ENCODE measurements around the gene KRT8.
"Not testable (repeated sequence)": the region's sequence is repeated elsewhere in the genome, so short reads cannot be mapped to it uniquely, and the experiment has no call there.

Gene KRT8

DNA sequence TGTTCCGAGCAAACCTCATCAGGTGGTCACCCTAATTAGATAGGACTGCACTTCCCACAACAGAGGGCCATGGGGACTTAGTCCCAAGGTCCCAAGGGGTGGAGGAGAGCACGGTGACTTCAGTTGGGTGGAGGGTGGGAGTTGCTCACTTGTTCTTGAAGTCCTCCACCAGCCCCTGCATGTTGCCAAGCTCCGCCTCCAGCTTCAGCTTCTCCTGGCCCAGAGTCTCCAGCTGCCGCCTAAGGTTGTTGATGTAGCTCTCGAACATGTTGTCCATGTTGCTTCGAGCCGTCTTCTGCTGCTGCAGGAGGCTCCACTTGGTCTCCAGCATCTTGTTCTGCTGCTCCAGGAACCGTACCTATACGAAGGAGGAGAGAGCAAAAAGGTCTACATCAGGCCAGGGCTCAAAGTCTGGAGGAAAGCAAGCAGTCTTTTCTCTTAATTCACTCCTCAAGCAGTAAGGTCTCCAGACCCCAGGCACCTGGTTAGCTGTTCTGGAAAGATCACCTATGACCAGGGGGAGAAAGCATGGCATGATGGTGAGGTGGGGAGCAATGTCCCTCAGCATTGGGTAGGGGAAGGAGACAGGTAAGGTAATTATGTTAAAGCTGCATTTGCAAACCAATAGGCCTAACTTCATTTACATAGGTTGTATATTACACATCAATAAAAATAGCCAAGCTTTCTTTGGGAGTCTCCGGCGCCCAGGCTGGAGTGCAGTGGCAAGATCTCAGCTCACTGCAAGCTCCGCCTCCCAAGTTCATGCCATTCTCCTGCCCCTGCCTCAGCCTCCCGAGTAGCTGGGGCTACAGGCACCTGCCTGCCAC lies 2.9 kb downstream of the KRT8 start:
- no peak for FAIRE-seq

DNA sequence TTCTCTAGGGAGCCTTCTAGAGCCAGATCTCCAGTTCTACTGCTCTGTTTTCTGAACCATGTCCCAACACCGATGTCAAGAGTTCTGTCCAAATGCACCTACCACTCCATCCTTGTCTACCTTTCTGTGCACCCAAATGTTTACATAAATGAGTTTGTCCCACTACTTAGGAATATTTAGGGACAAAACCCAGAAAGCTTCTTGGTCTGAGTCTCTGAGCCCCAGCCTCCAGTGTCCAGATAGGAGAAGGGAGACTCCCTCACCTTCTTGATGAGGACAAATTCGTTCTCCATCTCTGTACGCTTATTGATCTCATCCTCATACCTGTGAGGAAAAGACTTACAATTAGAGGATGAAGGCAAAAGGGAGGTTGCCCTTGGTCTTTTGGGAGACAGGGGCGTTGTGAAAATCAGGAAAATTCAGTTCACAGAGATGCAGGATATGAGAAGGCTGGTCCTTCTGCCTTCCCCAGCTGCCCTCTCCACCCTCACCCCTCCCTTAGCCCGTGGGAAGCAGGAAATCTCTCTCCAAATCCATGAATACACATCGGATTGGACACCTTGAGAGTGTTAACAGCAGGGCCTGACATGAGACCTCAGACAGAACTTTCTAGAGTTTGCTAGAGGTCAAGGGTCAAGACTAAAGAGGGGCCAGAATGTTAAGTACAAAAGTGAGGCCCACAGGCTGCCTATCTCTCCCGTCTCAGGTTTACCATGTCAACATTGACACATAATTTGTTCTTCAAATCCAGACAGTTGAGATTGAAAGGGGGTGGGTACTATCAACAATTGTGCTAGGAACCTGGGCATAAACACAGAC lies 3.8 kb downstream of the KRT8 start:
- FAIRE-seq = no peak

DNA sequence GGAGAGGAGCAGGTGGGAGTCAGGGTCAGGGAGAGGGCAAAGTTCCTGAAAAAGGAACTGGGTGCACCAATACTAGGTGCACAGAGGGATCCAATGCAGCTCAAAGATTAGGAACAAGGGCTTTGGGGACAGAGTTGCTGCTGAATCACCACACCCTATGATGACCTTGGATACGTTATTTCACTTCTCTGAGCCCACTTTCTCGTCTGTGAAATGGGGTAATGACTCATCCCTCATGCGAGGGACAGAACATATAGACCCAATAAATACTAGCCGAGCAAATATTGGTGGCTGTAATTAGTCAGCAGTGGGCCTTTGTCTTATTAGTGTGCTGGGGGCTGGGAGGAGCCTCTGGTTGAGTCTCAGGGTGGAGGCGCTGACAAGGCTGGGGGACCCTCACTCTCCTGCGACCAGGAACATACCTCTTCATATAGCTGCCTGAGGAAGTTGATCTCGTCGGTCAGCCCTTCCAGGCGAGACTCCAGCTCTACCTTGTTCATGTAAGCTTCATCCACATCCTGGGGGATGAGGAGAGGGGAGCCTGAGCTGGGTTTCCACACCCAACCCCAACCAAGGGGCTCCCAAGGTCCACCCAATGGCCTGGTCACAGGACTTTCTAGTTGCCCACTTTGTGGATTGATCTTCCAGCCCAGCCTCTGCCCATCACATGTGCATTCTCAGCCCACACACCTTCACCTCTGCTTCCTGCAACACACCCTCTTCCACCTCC lies 4.5 kb downstream of the KRT8 start:
- no peak for FAIRE-seq

DNA sequence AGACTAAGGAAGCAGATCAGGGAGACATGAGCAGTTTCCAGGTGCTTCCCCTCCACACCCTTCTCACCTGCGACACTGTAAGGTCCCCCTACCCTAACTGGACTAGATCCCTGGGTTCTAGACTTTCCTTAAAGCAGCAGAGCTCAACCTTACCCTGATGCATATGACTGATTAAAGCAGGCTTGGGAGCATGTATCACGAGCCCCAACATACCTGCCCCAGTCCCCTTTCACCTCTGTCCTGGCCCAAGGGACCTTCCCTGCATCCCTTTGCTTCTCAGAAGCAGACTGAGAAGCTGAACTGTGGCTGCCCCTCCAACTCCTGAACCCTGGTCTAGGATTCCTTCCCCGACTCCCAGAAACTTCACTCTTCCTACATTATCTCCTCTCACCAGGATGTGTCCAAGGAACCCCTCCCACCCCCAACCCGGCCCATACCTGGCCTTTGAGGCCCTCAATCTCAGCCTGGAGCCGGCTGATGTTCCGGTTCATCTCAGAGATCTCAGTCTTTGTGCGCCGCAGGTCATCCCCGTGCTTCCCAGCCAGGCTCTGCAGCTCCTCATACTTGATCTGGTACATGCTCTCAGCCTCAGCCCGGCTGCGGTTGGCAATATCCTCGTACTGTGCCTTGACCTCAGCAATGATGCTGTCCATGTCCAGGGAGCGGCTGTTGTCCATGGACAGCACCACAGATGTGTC lies 5.4 kb downstream of the KRT8 start:
- FAIRE-seq = no peak

DNA sequence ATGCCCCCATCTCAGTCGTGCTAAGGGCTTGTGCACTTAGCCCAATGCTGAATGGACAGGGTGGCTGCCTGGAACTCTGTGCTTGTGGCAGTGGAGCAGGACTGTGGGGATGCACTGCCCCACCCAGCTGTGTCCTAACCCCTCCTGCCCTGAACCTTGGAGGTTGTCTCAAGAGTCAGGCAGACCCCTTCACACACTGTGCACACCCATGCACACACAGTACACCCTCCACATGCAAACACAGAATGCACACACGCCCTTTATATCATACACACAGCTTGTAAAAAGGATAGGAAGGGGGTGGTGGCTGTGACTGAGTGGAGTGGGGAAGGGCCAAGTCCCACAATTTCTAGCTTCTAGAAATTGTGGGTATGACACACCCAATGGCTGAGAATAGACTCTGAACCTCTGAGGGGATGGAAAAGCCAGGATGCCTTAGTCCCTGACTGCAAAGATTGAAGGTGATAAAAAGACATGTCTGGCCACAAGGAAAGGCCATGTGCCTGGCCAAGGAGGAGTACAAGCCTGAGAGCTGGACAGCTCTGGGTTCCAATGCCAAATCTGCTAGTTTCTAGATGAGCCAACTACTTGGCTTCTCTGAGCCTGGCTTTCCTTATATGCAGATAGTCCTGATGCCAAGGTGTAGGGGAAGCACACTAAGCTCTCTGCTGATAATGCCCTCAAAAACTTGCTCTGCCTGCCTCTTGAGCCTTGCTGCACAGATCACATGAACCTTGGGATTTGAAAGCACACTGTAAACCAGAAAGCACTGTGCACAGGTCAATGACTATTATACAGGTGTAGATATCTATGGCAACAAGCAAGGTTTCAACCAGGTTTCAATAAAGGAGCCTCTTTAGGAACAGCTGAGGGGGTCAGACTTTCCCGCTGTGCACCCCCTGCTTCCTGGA lies 8.4 kb downstream of the KRT8 start:
- FAIRE-seq = no peak

DNA sequence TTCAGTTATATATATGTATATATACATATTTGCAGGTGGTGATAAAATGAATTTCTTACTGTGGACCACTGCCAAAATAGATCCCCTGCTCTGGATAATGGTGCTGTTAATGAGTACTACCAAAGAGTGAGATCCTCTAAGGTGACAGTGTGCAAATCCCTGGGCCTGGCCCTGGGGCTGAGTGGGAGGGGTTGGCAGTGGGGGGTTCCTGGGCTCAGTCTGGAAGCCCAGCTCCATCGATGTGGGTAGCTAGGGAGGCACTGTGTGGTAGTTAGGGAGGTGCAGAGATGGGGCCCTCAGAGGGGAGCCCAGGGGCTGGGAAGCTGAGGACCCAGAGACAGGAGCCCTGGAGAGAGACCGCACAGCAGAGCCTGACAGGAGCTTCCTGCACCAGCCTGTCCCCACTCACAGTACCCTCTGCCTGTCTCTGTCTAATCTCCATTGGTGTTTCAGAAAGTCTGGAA lies 9.1 kb downstream of the KRT8 start:
- FAIRE-seq = no peak

DNA sequence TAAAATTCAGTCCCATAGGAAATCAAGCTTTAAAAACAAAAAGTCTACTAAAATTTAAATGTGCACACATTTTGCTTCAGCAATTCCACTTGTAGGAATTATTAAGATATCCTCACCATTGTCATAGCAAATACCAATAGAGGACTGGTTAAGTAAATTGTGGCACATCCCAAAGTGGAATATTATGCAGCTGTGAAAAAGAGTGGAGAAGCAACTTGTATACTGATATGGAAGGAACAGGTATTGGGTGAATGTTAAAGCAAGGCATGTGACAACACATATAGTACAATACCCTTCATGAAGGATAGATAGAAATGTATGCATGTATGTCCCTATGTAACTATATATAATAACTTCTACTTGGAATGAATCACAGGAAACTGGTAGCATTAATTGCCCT lies 11.9 kb downstream of the KRT8 start:
- FAIRE-seq = no peak

DNA sequence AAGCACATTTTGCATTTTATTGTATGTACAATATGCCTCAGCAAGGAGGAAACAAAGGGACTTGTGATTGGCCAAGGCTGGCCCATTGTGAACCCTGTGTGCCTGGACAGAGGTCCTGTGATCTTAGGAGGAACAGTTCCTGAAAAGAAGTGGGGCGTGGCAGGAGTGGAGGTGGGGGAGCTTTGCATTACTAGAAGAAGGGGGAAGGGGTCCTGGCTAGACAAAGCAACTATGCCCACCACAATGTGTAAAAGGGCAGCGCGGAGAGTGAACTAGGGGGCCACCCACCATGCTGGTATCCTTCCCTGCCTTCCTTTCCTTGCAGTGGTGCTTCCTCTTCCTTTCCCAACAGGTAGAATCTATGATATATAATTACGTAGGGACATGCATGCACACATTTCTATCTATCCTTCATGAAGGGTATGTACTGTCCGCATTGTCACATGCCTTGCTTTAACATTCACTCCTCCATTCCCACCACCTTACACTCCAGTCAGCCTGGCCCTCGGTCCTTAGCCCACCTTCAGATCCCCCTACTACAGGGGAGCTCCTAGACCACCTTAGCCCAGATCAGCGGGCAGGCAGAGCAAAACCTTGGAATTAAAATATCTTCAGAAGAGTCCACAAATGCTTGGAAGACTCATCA lies 12.5 kb downstream of the KRT8 start:
- FAIRE-seq = no peak

DNA sequence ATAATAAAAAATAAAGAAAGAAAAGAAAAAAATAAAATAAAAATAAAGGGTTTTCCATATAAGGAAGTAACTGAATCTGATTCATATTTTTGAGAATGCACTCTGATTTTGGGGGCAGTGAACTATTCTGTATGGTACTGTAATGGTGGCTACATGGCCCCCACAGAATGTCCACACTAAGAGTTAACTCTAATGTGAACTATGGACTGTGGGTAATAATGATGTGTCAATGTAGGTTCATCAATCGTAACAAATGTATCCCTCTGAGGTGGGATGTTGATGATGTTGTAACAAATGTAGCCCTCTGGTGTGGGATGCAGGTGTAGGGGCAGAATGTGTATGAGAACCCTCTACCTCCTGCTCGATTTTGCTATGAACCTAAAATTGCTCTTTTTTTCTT lies 13.8 kb downstream of the KRT8 start:
- FAIRE-seq = no peak

DNA sequence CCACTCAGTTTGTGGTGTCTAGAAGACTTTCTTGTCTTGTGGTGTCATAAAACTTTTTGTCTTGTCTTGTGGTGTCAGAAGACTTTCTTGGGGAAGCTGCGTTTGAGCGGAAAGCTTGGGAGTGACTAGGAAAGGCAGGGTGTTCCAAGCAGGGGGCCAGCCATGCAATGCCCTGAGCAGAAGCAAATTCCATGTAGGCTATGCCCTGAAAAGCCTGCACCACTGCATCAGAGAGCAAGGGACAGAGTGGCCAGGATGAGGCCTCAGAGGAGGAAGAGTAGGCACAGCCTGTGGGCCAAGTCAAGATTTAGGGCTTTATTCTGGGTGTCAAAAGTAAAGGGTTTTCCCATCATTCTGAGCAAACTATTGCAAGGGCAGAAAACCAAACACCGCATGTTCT lies 14.5 kb downstream of the KRT8 start:
- no peak for FAIRE-seq

DNA sequence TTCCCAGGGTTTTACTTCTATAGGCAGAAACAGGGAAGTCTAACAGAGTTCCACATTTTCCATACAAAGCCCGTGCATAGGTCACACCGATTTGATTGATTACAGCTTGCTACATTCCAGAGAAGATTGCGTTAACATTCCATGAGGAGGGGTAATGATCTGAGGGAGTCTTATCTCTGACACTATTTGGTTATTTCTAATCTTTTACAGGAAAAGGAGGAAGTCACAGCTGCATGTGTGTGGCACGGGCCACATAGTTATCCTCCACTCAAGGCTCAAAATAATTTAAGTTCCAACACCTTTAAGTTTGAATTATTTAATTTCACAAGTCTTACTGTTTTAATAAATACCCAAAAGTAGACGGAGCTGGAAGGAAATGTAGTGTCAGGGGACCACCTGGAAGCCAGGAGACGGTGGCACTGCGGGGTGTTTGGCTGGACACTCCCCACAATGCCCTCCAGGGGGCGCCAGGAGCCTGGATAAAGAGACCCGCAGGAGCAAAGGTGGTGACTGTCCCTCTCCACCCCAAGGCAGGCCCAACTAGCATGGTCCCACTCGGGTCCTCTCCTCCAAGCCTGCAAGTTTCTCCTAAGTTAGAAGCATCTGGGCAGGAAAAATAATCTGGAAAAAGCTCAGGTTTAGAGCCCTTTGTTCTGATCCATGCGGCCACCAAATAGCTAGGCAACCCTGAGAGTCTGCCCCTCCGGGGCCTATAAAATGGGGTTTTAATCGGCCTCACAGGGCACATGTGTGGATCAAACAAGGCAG lies 20.2 kb downstream of the KRT8 start:
- no peak for FAIRE-seq

DNA sequence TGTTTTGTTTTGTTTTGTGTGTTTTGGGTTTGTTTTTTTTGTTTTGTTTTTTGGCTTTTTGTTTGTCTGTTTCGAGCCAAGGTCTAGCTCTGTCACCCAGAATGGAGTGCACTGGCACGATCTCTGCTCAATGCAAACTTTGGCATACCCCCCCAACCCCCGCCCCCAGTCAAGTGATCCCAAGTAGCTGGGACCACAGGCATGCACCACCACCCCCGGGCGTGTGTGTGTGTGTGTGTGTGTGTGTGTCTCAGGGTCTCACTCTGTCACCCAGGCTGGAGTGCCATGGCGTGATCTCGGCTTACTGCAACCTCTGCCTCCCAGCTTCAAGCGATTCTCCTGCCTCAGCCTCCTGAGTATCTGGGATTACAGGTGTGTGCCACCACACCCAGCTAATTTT lies 24.4 kb downstream of the KRT8 start:
- not testable (repeated sequence) for FAIRE-seq

DNA sequence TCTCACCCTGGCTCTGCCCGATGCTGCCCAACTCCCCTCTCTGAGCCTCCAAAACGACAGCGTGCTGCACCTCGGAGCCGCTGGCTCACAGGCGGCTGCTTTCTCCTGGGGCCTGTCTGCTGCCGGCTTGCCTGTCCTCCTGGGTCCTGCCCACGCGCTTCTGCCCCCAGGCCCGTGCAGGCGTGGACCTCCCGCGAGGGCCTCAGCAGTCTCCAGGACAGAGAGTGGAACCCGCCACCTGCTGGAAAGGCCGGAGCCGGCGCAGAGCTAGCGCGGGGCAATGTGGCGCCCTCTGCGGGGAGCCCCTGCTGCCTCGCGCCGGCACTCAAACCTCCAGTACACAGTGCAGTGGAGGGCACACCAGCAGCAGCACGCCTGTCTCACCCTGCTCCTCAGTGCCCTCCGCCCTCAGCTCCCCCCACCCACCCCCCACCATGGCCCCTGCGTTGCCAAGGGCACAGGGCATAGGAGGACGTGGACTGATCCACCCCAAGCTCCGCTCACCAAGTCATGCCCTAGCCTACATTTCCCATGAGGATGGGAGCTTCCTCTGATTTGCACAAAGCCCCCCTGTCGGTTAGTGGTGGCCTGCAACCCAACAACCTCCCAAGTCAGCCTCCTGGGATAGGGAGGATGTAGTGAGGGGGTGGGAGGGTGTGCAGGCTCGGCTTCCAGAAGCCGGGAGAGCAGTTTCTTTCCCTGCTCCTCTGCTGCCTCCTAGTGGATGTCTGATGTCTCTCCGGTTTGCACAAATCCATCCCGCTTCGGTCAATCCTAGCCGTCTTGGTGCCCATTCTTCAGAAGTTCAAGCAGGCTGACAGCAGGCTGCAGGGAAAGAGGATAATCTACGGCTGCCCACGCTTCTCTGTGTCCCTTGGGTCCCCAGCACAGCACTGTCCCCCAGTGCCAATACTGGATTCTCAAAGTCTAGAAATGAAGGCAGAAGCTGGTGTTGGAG lies 25.2 kb downstream of the KRT8 start:
- FAIRE-seq = no peak

DNA sequence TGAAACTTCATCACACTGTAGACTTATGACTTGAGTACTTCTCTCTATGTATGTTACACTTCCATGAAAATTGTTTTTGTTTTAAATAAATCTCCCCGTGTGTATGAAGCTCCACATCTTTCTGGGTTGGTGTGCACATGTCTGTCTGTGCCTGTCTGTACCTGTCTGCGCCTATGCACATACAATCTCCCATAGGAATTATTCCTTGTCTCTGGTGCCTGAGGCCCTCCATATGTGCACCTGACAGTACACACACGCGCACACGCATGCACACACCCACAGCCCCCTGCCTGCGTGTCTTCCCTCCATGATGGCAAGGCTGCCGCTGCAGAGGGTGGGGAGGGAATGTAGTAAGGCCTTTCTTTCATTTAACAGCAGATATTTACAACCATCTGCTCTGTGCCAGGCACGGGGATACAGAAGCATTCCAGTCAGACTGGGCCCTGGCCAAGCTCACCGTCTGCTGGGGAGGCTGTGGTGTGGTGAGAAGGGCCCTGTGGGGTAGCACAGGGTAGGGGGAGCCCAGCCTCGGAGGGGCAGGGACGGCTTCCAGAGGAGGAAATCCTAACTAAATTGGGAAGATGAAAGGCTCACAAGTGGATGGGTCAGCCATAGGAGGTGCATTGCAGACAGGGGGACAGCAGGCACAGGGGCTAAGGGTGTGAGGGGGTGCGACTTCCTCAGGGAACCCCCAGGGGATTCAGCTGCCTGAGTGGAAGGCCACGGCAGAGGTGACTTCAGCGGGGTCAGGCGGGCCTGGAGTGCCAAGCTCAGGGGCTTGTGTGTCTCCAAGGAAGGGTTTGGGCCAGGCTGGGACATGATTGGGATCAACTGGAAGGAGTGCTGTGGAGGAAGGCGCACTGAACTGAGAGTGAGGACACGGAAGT lies 26.1 kb downstream of the KRT8 start:
- no peak for FAIRE-seq

DNA sequence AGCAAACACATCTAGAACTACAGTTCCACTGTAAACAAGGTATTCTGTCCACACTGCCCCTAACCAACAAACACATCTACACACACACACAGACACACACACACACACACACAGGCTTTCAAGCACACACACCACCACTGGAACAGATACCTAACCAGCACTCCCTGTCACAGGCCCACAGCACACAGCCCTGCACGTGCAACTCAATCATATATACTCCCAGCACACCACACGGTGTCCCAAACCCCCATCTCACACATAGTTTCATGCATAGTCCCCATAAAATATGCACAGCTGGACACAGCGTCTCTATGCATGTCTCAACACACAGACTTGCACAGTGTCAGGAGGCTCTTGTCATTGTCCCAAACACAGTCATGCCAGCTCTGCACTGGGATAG lies 27.6 kb downstream of the KRT8 start:
- FAIRE-seq = no peak

DNA sequence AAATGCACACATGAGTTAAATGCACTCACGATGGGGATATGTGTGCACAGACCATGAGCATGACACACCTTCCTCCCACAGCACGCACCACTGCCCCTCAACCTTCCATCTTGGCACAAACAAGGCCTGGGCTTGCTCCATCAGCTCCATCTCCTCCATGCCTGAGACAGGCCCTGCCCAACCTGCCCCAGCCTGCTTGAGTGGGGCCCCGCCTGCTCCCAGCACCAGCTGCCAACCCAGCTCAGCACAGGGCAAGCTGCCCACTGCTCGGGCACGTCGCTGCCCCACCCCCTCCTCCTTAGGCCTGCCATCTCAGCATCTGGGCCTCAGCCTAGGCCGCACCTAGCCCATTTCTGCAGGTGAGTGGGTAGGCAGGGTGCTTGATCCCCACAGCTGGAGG lies 28.5 kb downstream of the KRT8 start:
- FAIRE-seq = no peak

DNA sequence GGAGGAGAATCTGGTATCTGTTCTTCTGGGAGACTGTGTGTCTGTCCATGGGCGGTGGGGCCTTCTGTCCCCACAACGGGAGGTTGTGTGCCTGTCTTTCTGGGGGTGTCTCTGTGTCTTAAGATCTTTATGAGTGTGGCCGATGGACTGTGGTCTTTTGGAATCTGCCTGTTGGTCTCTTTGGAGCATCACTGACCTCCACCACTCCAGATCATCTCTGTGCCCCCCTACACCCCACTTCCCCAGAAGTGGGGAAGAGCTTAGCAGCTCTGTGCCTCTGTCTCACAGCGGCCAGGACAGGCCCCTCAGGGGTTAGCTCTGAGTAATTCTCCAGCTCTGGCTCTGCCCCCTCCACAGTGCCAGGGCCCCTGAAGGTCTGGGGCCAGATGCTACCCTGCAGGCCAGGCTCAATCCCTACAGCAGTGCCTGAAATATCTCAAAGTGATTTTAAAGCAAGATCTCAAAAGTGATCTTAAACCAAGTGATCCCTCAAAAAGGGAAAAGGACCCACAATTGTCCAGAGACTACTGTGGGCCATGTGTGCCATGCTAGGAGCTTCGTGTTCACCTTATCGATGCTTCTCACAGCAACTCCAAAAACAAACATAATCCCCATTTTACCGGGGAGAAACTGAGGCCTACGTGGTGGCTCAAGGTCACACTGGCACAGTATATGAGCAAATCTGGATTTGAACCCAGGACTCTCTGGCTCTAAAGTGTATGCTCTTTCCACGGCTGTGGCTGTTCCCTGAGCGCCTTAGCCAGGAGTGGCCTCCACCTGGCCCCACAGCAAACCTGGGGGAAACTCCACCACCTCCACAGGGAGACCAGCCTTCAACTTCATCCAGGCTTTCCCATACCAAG lies 30.1 kb downstream of the KRT8 start:
- no peak for FAIRE-seq
